H1 (cell line): Measurements from ENCODE around the gene USP51. TPM values are rescaled to one million over a fixed set of nuclear protein-coding genes. Genes with fewer than 3 reads are reported as not detected.
"Not testable (repeated sequence)": the region's sequence is repeated elsewhere in the genome, so short reads cannot be mapped to it uniquely, and the experiment has no call there.

Source experiments
- CTCF ChIA-PET: fragments of 300-600 bp; sonication (Branson Sonifier 250); formaldehyde crosslinking; loops from one replicate; lab custom pipeline; 2021; ENCODE audit not compliant: partially characterized antibody; lab: Charles Lee
- POLR2A ChIA-PET: fragments of 300-600 bp; sonication (Branson Sonifier 250); formaldehyde crosslinking; loops from one replicate; lab custom pipeline; 2021; ENCODE audit warnings: inconsistent platforms; ENCODE audit not compliant: partially characterized antibody; lab: Charles Lee
- DNase-seq, 2 experiments: peaks; one replicate each; pipeline versions ENCODE4 v3.0.0 to v3.0.0-alpha.2; 2010 to 2022; ENCODE audit warnings: low spot score in 2 of 2, low read depth in 1 of 2, mixed read lengths in 1 of 2
- FAIRE-seq: peaks from 2 replicates; lab custom pipeline; 2011; peaks lifted over from hg19 to GRCh38; lab: Jason Lieb, UNC
- H2AFZ ChIP-seq: 2 replicates; pipeline ENCODE4 v1.8.1; 2012; ENCODE audit warnings: low read length, inconsistent platforms
- H2AK5ac ChIP-seq: 2 replicates; pipeline ENCODE4 v1.6.1; 2013; ENCODE audit warnings: low read depth, low read length
- H2BK120ac ChIP-seq: replicated peaks from 2 replicates; pipeline ENCODE3; 2013; ENCODE audit warnings: low read depth, low read length, inconsistent platforms
- H2BK12ac ChIP-seq: 2 replicates; pipeline ENCODE4 v1.6.1; 2013; ENCODE audit warnings: low read depth, low read length
- H2BK15ac ChIP-seq: 2 replicates; pipeline ENCODE4 v1.6.1; 2013; ENCODE audit warnings: low read length
- H2BK20ac ChIP-seq: 2 replicates; pipeline ENCODE4 v1.6.1; 2013; ENCODE audit warnings: low read length
- H2BK5ac ChIP-seq: 2 replicates; pipeline ENCODE4 v1.6.1; 2013; ENCODE audit warnings: low read depth, low read length
- H3K14ac ChIP-seq: 2 replicates; pipeline ENCODE4 v1.6.1; 2013; ENCODE audit warnings: inconsistent platforms; ENCODE audit not compliant: insufficient read length
- H3K18ac ChIP-seq: 2 replicates; pipeline ENCODE4 v1.6.1; 2013; ENCODE audit warnings: low read length; ENCODE audit errors: extremely low read depth
- H3K23ac ChIP-seq: 2 replicates; pipeline ENCODE4 v1.6.1; 2013; ENCODE audit warnings: inconsistent platforms; ENCODE audit not compliant: insufficient read length
- H3K23me2 ChIP-seq: 2 replicates; pipeline ENCODE4 v1.6.1; 2013; ENCODE audit warnings: low read depth, low read length
- H3K27ac ChIP-seq: 2 replicates; pipeline ENCODE4 v1.6.1; 2011; ENCODE audit warnings: low read depth, low read length, inconsistent platforms
- H3K27me3 ChIP-seq, 4 experiments: replicated peaks in 1 of 4; 1 replicate in 1 of 4; 2 replicates in 3 of 4; pipeline versions ENCODE4 v1.6.1 to v1.8.1; 2011 to 2013; ENCODE audit warnings: low read length in 3 of 4, mild to moderate bottlenecking in 3 of 4, inconsistent platforms in 2 of 4, mixed read lengths in 2 of 4, moderate library complexity in 1 of 4; ENCODE audit not compliant: control insufficient read depth in 3 of 4, insufficient read depth in 3 of 4; ENCODE audit errors: extremely low read depth in 1 of 4
- H3K36me3 ChIP-seq, 4 experiments: 2 replicates each; pipeline versions ENCODE4 v1.6.1 to v1.8.1; 2011 to 2013; ENCODE audit warnings: mild to moderate bottlenecking in 4 of 4, low read length in 3 of 4, moderate library complexity in 2 of 4, control low read depth in 1 of 4, inconsistent platforms in 1 of 4; ENCODE audit not compliant: insufficient read depth in 4 of 4, control insufficient read depth in 2 of 4
- H3K4ac ChIP-seq: replicated peaks from 2 replicates; pipeline ENCODE3; 2013; ENCODE audit warnings: low read length, low read depth, mixed read lengths, inconsistent platforms; ENCODE audit not compliant: insufficient read length
- H3K4me1 ChIP-seq, 4 experiments: replicated peaks in 1 of 4; 1 replicate in 1 of 4; 2 replicates in 3 of 4; pipeline versions ENCODE4 v1.6.1 to v1.8.1; 2011 to 2013; ENCODE audit warnings: low read length in 3 of 4, inconsistent platforms in 2 of 4, mixed read lengths in 1 of 4; ENCODE audit not compliant: insufficient read depth in 4 of 4, control insufficient read depth in 3 of 4
- H3K4me2 ChIP-seq, 2 experiments: 2 replicates each; pipeline versions ENCODE4 v1.6.1 to v1.8.1; 2011 to 2013; ENCODE audit warnings: low read depth in 2 of 2, low read length in 2 of 2, control low read depth in 1 of 2, inconsistent platforms in 1 of 2, mild to moderate bottlenecking in 1 of 2; ENCODE audit not compliant: insufficient read depth in 1 of 2
- H3K4me3 ChIP-seq, 4 experiments: fragments of 200-600, 300-600 bp in 1 of 4; sonication (generic), shearing (Covaris generic), sonication (Bioruptor Twin) in 1 of 4; 2 replicates each; pipeline versions ENCODE4 v1.5.1 to v1.8.1; 2011 to 2016; ENCODE audit warnings: low read length in 4 of 4, low read depth in 3 of 4, control low read depth in 2 of 4, inconsistent platforms in 2 of 4, mild to moderate bottlenecking in 2 of 4, mixed read lengths in 1 of 4, moderate library complexity in 1 of 4; ENCODE audit not compliant: insufficient read depth in 2 of 4; ENCODE audit errors: extremely low read depth in 1 of 4
- H3K56ac ChIP-seq: replicated peaks from 2 replicates; pipeline ENCODE3; 2013; ENCODE audit warnings: low read depth, mild to moderate bottlenecking, mixed read lengths, low read length, inconsistent platforms; ENCODE audit not compliant: insufficient read length
- H3K79me1 ChIP-seq: 2 replicates; pipeline ENCODE4 v1.6.1; 2013; ENCODE audit warnings: low read depth, low read length, control low read depth
- H3K79me2 ChIP-seq, 2 experiments: 2 replicates each; pipeline versions ENCODE4 v1.6.1 to v1.8.1; 2012 to 2013; ENCODE audit warnings: low read length in 2 of 2, mild to moderate bottlenecking in 2 of 2, inconsistent platforms in 1 of 2; ENCODE audit not compliant: insufficient read depth in 2 of 2, control insufficient read depth in 1 of 2
- H3K9ac ChIP-seq, 4 experiments: replicated peaks in 1 of 4; 1 replicate in 1 of 4; 2 replicates in 3 of 4; pipeline versions ENCODE4 v1.6.1 to v1.8.1; 2011 to 2013; ENCODE audit warnings: low read depth in 3 of 4, low read length in 3 of 4, control low read depth in 2 of 4, mild to moderate bottlenecking in 2 of 4, moderate library complexity in 2 of 4, inconsistent platforms in 1 of 4; ENCODE audit errors: extremely low read depth in 1 of 4
- H3K9me3 ChIP-seq, 2 experiments: 2 replicates each; pipeline versions ENCODE4 v1.6.1 to v1.8.1; 2012 to 2013; ENCODE audit warnings: mild to moderate bottlenecking in 2 of 2, moderate library complexity in 2 of 2, control low read depth in 1 of 2, inconsistent platforms in 1 of 2, low read depth in 1 of 2, low read length in 1 of 2, mixed read lengths in 1 of 2; ENCODE audit not compliant: insufficient read depth in 2 of 2
- H4K20me1 ChIP-seq, 2 experiments: replicated peaks in 1 of 2; 2 replicates each; pipeline versions ENCODE3 to v1.8.1; 2011 to 2013; ENCODE audit warnings: inconsistent platforms in 2 of 2, low read length in 2 of 2, mild to moderate bottlenecking in 1 of 2; ENCODE audit not compliant: insufficient read depth in 2 of 2, control insufficient read depth in 1 of 2
- H4K5ac ChIP-seq: 2 replicates; pipeline ENCODE4 v1.6.1; 2013; ENCODE audit warnings: low read length, low read depth, mixed read lengths, inconsistent platforms; ENCODE audit not compliant: insufficient read length
- H4K8ac ChIP-seq: 2 replicates; pipeline ENCODE4 v1.8.0; 2013; ENCODE audit warnings: mild to moderate bottlenecking, moderate library complexity, low read length, inconsistent platforms; ENCODE audit not compliant: insufficient read depth; ENCODE audit errors: extremely low read depth
- H4K91ac ChIP-seq: replicated peaks from 2 replicates; pipeline ENCODE3; 2013; ENCODE audit warnings: low read length, mixed read lengths, inconsistent platforms; ENCODE audit not compliant: insufficient read length
- CTBP2 ChIP-seq: IDR thresholded peaks from 2 replicates; pipeline ENCODE4 v1.7.0; 2011; ENCODE audit warnings: borderline replicate concordance, mild to moderate bottlenecking, moderate library complexity, mixed read lengths, low read length; ENCODE audit not compliant: insufficient read depth, insufficient read length
- EZH2 ChIP-seq: fragments of 200-600 bp; sonication (generic); IDR thresholded peaks from 2 replicates; pipeline ENCODE4 v1.7.1; 2012; ENCODE audit warnings: low read depth, mild to moderate bottlenecking, moderate library complexity, low read length, inconsistent platforms; ENCODE audit not compliant: severe bottlenecking
- POU5F1 ChIP-seq: IDR thresholded peaks from 2 replicates; pipeline ENCODE4 v1.6.1; 2011; ENCODE audit warnings: low read depth, mild to moderate bottlenecking, low read length, moderate library complexity
- RBBP5 ChIP-seq: IDR thresholded peaks from 2 replicates; pipeline ENCODE4 v1.7.1; 2012; ENCODE audit warnings: low read depth, mild to moderate bottlenecking, inconsistent platforms, low read length, moderate library complexity, borderline replicate concordance
- TAF7 ChIP-seq: optimal IDR thresholded peaks from 2 replicates; pipeline ENCODE3; 2011; ENCODE audit warnings: low read depth, mild to moderate bottlenecking, inconsistent platforms, low read length, moderate library complexity, borderline replicate concordance
- YY1 ChIP-seq: IDR thresholded peaks from 2 replicates; pipeline ENCODE4 v1.6.1; 2011; ENCODE audit warnings: low read depth, mild to moderate bottlenecking, low read length
- ZNF274 ChIP-seq: IDR thresholded peaks from 2 replicates; pipeline ENCODE4 v1.7.0; 2012; ENCODE audit warnings: low read length, borderline replicate concordance; ENCODE audit errors: extremely low read depth
- WGBS, 2 experiments: shearing (Covaris generic) in 1 of 2; methylation state at CpG; one replicate each; pipeline versions ENCODE4 v1.1.6 to v1.1.7; 2013 to 2015; ENCODE audit warnings: low lambda C conversion rate in 2 of 2, mixed read lengths in 2 of 2, inconsistent platforms in 1 of 2, low coverage in 1 of 2, missing lambda C conversion rate in 1 of 2; ENCODE audit not compliant: insufficient replicate concordance in 2 of 2, insufficient coverage in 1 of 2, insufficient read length in 1 of 2; ENCODE audit errors: extremely low coverage in 1 of 2, missing lambda C conversion rate in 1 of 2; 5-methylcytosine and 5-hydroxymethylcytosine counted together
- polyA plus RNA-seq, 7 experiments: library from polyadenylated mRNA; depleted of rRNA in 3 of 7; stranded (reverse) in 5 of 7; unstranded in 2 of 7; fragments of >200 nt in 5 of 7; fragments of 200-250 nt in 2 of 7; gene quantifications; 1 replicate in 5 of 7; 2 replicates in 1 of 7; 4 replicates in 1 of 7; pipeline versions ENCODE4 v1.2.1 to v1.2.3, GENCODE V29; 2011 to 2013; ENCODE audit warnings: missing spikeins in 2 of 7, mixed read lengths in 2 of 7
- total RNA-seq: library from RNA; stranded (reverse); fragmentation: NEBNext Ultra II Directional; extraction: Animal tissue kit (Norgen Biotek cat#: 25700); gene quantifications from 2 replicates; pipeline ENCODE4 v1.2.1, GENCODE V29; 2021
- TF ChIP-seq, protein P1 (sequence below), 3 experiments: IDR thresholded peaks; 1 replicate in 2 of 3; 2 replicates in 1 of 3; pipeline versions ENCODE4 v1.5.1 to v1.6.1; 2011; ENCODE audit warnings: low read length in 3 of 3, mild to moderate bottlenecking in 3 of 3, inconsistent platforms in 2 of 3, low read depth in 1 of 3, moderate library complexity in 1 of 3; ENCODE audit not compliant: insufficient read depth in 1 of 3; ENCODE audit errors: control extremely low read depth in 1 of 3
- TF ChIP-seq, protein P2 (sequence below): IDR thresholded peaks from 2 replicates; pipeline ENCODE4 v1.6.1; 2012; ENCODE audit warnings: inconsistent platforms

The USP51 gene
- total and polyA plus RNA-seq, 2 of the 8 experiments (the other 6 are each of a cell fraction or from before 2014, with no cell fraction given), result 5.2 to 5.6 TPM

DNA sequence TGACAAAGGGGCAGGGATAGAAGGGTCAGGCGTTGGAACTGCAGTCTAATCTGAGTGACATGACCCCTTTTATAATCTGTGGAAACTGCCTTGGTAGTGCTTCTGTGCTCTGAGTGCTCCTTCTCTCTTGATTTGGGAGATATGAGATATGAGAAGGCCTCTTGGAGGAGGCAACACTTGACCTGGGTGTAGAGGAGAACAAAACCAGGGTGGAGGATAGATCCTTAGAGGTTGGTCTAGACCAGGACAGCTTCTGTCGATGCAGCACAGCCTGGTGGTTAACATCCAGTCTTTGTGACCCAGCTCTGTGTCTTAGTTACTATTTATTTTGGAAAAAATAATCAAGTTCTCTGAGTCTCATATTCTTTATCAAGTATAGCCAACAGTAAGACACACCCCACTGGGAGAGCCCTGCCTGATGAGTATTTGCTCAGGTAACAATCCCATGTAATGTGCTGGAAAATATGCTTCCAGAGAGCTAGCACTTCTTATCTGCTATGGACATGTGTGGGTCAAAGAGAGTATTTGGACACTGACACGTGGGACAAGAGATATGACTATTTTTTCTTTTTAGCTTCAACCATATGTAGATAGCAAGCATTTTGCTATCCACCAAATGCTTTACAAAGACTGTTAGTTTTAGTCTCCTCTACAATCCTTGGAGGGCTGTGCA, 9.1 kb downstream of the USP51 start (continued):
- TF ChIP-seq, protein P1, sequence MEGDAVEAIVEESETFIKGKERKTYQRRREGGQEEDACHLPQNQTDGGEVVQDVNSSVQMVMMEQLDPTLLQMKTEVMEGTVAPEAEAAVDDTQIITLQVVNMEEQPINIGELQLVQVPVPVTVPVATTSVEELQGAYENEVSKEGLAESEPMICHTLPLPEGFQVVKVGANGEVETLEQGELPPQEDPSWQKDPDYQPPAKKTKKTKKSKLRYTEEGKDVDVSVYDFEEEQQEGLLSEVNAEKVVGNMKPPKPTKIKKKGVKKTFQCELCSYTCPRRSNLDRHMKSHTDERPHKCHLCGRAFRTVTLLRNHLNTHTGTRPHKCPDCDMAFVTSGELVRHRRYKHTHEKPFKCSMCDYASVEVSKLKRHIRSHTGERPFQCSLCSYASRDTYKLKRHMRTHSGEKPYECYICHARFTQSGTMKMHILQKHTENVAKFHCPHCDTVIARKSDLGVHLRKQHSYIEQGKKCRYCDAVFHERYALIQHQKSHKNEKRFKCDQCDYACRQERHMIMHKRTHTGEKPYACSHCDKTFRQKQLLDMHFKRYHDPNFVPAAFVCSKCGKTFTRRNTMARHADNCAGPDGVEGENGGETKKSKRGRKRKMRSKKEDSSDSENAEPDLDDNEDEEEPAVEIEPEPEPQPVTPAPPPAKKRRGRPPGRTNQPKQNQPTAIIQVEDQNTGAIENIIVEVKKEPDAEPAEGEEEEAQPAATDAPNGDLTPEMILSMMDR (IDR thresholded peaks at IDR 0.05; ENCODE audit: control extremely low read depth in 1 of 3, insufficient read depth in 1 of 3, low read depth in 1 of 3, low read length in 3 of 3), result no peak
- TF ChIP-seq EZH2 (no peak), YY1 (no peak), ZNF274 (no peak), RBBP5 (no peak), TAF7 (no peak), CTBP2 (no peak), POU5F1 (no peak)
- TF ChIP-seq, protein P2, sequence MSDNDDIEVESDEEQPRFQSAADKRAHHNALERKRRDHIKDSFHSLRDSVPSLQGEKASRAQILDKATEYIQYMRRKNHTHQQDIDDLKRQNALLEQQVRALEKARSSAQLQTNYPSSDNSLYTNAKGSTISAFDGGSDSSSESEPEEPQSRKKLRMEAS, result no peak

DNA sequence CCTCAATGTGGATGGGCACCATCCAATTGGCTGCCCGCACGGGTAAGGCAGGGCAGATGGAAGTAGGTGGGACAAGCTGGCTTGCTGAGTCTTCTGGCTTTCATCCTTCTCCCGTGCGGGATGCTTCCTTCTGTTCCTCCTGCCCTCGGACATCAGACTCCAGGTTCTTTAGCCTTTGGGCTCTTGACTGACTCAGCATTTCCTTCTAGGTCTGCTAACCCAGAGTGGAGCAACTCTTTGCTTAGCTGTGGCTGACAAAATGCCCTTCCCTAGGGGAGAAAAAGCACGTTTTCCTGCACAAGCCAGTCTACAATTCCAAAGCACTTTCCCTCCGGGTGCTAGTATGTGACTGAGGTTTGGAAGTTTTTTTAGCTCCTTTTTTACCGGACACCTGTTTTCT, 9.7 kb downstream of the USP51 start:
- H2BK120ac ChIP-seq, H3K4me2 ChIP-seq, H2AK5ac ChIP-seq, H3K23ac ChIP-seq, H3K9ac ChIP-seq, H2BK12ac ChIP-seq, H3K56ac ChIP-seq, H3K9me3 ChIP-seq, H4K8ac ChIP-seq, H3K79me2 ChIP-seq, H4K20me1 ChIP-seq, POLR2A ChIA-PET, FAIRE-seq, H3K4me3 ChIP-seq, H2BK20ac ChIP-seq, CTCF ChIA-PET, H3K27ac ChIP-seq, H3K4me1 ChIP-seq, H3K4ac ChIP-seq, H3K27me3 ChIP-seq, H3K79me1 ChIP-seq, H2BK5ac ChIP-seq, H4K91ac ChIP-seq, H3K23me2 ChIP-seq, H4K5ac ChIP-seq, H3K18ac ChIP-seq, H2AFZ ChIP-seq, H2BK15ac ChIP-seq, DNase-seq, H3K36me3 ChIP-seq, H3K14ac ChIP-seq: not testable (repeated sequence)
- 90% methylated on average over 3 of the region's 8 CpGs; no CpG with 5 or more reads in 1 of the 2 experiments for WGBS, 2 experiments
